Panc1 (cell line): Measurements from ENCODE around the gene CADPS2. TPM values are rescaled to one million over a fixed set of nuclear protein-coding genes. Genes with fewer than 3 reads are reported as not detected.

Experiments
- ATAC-seq: fragments of 200-7000 bp; cut with Tn5 transposase; 2 replicates; pipeline ENCODE4 v1.9.1; 2020; ENCODE audit warnings: mild to moderate bottlenecking, moderate library complexity
- BruUV-seq: library from RNA; stranded (reverse); fragments of 400-500 nt; replicated peaks from 2 replicates; lab custom pipeline; 2021; lab: Mats Ljungman, UMichigan
- CTCF ChIA-PET: fragments of 300-600 bp; sonication (Branson Sonifier 250); formaldehyde crosslinking; loops from one replicate; lab custom pipeline; 2022; ENCODE audit warnings: antibody characterized with exemption; lab: Charles Lee
- POLR2A ChIA-PET: fragments of 300-600 bp; sonication (Branson Sonifier 250); formaldehyde crosslinking; loops from one replicate; lab custom pipeline; 2022; ENCODE audit warnings: antibody characterized with exemption; lab: Charles Lee
- DNase-seq: peaks from one replicate; pipeline ENCODE4 v3.0.0-alpha.2; 2010; ENCODE audit warnings: low read depth, low spot score
- H3K27ac ChIP-seq: 2 replicates; pipeline ENCODE4 v1.5.1; 2011; ENCODE audit warnings: mild to moderate bottlenecking, low read length, inconsistent platforms
- H3K27me3 ChIP-seq: fragments of 200-500 bp; sonication (Bioruptor generic); 2 replicates; pipeline ENCODE4 v1.6.0; 2014; ENCODE audit warnings: low read length, inconsistent platforms; ENCODE audit not compliant: control insufficient read depth, insufficient read depth
- H3K36me3 ChIP-seq: fragments of 200-500 bp; sonication (Bioruptor generic); 2 replicates; pipeline ENCODE4 v1.5.1; 2014; ENCODE audit warnings: inconsistent platforms, mild to moderate bottlenecking, low read length, moderate library complexity; ENCODE audit not compliant: control insufficient read depth, insufficient read depth
- H3K4me1 ChIP-seq: 2 replicates; pipeline ENCODE4 v1.5.1; 2011; ENCODE audit warnings: inconsistent platforms, mild to moderate bottlenecking, low read length, moderate library complexity; ENCODE audit not compliant: control insufficient read depth, insufficient read depth
- H3K4me3 ChIP-seq, 2 experiments: 2 replicates each; pipeline ENCODE4 v1.5.1; 2011 to 2012; ENCODE audit warnings: low read depth in 2 of 2, low read length in 2 of 2, mild to moderate bottlenecking in 2 of 2, inconsistent platforms in 1 of 2, moderate library complexity in 1 of 2
- H3K9me3 ChIP-seq: fragments of 200-500 bp; sonication (Bioruptor generic); 2 replicates; pipeline ENCODE4 v1.5.1; 2014; ENCODE audit warnings: low read depth, mild to moderate bottlenecking, inconsistent platforms, low read length, moderate library complexity; ENCODE audit not compliant: control insufficient read depth, insufficient read depth
- CTCF ChIP-seq: fragments of 450-650 bp; IDR thresholded peaks from 2 replicates; pipeline ENCODE4 v1.5.1; 2017; ENCODE audit warnings: mild to moderate bottlenecking
- POLR2AphosphoS5 ChIP-seq: IDR thresholded peaks from 2 replicates; pipeline ENCODE4 v1.6.1; 2012; ENCODE audit warnings: mild to moderate bottlenecking, low read depth, low read length, moderate library complexity
- REST ChIP-seq, 2 experiments: IDR thresholded peaks; 2 replicates each; pipeline ENCODE4 v1.6.1; 2011 to 2012; ENCODE audit warnings: low read depth in 2 of 2, control low read depth in 1 of 2, low read length in 1 of 2, mild to moderate bottlenecking in 1 of 2, moderate library complexity in 1 of 2; ENCODE audit not compliant: insufficient read depth in 1 of 2
- SIN3A ChIP-seq: IDR thresholded peaks from 2 replicates; pipeline ENCODE4 v1.6.1; 2012; ENCODE audit warnings: low read depth, mild to moderate bottlenecking, low read length, moderate library complexity, borderline replicate concordance; ENCODE audit not compliant: insufficient read depth
- TCF7L2 ChIP-seq: IDR thresholded peaks from 2 replicates; pipeline ENCODE4 v1.6.1; 2011; ENCODE audit warnings: mild to moderate bottlenecking, low read depth, low read length, inconsistent platforms
- in situ Hi-C: cut with HindIII; loops from 2 replicates; pipeline ENCODE4 v1.10.0; 2016; ENCODE audit warnings: low sequenced_read_pairs, low pct_unique_long_range_greater_than_20kb
- intact Hi-C: fragments of 100-400 bp; cut with micrococcal nuclease; formaldehyde crosslinking; loops from one replicate; pipeline ENCODE4 v1.10.0; 2022; ENCODE audit not compliant: unreplicated experiment
- total RNA-seq: library from RNA; stranded (reverse); gene quantifications from one replicate; pipeline ENCODE4 v1.2.1, GENCODE V29; 2021; ENCODE audit not compliant: unreplicated experiment

The CADPS2 gene
- total RNA-seq, 1 experiment from 2014 or later: 1.6 TPM

GRCh38 chr7:122457325-122457724, 428.9 kb downstream of the CADPS2 start:
- intact Hi-C loops (no loop called here), in situ Hi-C loops (no loop called here)
- Histone ChIP-seq H3K36me3 (no peaks in the 10 kb centered on the region), H3K9me3 (no peaks in the 10 kb centered on the region), H3K4me3 (no peak overlapping the region), H3K27ac (no peak overlapping the region), H3K4me1 (no peaks in the 10 kb centered on the region), H3K27me3 (no peaks in the 10 kb centered on the region)
- CTCF ChIA-PET: no interaction called here
- no TSS peak for BruUV-seq
- POLR2A ChIA-PET: no interaction called here
- DNase-seq (no peak), ATAC-seq (no peak)
- TF ChIP-seq TCF7L2: no peak
- TF ChIP-seq SIN3A: no peak
- no peak for TF ChIP-seq POLR2AphosphoS5
- TF ChIP-seq REST (IDR thresholded peaks at IDR 0.05; ENCODE audit: insufficient read depth in 1 of 2, low read depth in 2 of 2, low read length in 1 of 2): no peak
- TF ChIP-seq CTCF: no peak

- no peak for DNase-seq
- H3K9me3 ChIP-seq: no peaks in the 10 kb centered on the region
- CTCF ChIA-PET: no interaction called here
Observed at GRCh38 chr7:122454776-122455507, 431.3 kb downstream of the CADPS2 start.

More at GRCh38 chr7:122454776-122455507, 431.3 kb downstream of the CADPS2 start:
- Histone ChIP-seq H3K36me3 (no peaks in the 10 kb centered on the region), H3K4me1 (no peaks in the 10 kb centered on the region), H3K4me3 (no peak overlapping the region), H3K27me3 (no peaks in the 10 kb centered on the region), H3K27ac (no peak overlapping the region)
- BruUV-seq: no TSS peak
- intact Hi-C loops: no loop called here
- TF ChIP-seq TCF7L2: no peak
- TF ChIP-seq CTCF: no peak
- no peak for TF ChIP-seq SIN3A
- no peak for TF ChIP-seq REST (IDR thresholded peaks at IDR 0.05; ENCODE audit: insufficient read depth in 1 of 2, low read depth in 2 of 2, low read length in 1 of 2)
- TF ChIP-seq POLR2AphosphoS5: no peak
- no peak for ATAC-seq
- in situ Hi-C loops: no loop called here
- POLR2A ChIA-PET: no interaction called here
